ENCODE measurements around the gene FBXW4.

DNA sequence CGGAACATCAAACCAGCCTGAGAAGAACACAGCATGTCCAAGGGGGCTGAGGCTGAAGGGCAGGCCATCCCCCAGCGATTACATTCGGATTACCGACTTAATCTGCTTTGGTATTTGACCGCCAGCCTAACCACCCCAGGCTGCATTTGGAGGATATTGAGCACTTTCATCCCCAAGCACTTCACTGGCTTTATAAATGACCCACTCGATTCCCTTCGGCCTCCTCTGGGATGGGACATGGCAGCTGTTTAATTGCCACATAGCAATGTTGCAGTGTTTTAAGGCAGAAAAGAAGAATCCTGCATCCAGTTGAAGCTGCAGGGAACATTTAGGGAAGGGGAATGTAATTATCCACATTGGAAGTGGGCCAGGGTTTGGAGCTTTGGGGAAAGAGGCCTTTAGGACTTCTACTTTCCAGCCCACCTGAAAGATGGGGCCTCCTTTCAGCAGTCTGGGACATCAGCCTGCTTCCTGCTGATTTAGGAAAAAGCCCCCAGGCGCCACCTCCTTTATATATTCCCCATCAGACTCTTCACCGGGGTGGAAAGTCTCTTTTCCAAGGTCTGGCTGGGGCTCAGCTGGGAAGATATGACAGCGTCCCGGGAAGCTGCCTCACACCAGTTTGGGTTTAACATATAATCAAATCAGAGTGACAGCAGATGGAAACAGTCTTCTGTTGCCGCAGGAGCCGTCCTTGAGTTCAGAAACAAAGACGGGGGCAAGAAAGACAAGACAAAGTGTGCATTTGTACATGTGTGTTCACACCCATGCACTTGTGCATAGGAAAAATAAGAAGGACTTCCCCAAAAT lies 97.7 kb downstream of the FBXW4 start:
- TF ChIP-seq CTCF (IDR thresholded peaks at IDR 0.05): no peak
- no peak for TF ChIP-seq EP300 (IDR thresholded peaks at IDR 0.05)
- TF ChIP-seq POLR2A (IDR thresholded peaks at IDR 0.05): no peak

Data from upper lobe of left lung (tissue), 4 donors.